ENCODE measurements around the gene MYG1.
A peak's percentile ranks its signal among the peaks of the same experiment; 100 is the strongest.

MYG1 gene

DNA sequence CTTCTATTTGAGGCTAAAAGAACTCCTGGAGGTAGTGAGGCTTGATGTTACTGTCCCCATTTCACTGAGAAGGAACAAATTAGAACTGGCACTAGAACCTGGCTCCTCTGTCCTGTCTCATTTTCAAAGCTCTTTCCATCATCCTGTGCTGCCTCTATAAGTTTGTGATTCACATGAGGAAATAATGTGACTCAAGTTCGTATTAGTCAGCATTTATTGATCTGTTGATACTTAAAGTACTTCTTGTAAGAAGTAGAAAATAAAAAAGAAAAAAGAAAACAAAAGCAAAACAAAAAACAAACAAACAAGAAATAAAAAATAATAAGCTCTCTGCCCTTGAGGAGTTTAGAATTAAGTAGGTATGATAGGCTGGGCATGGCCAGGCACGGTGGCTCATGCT, 33.7 kb upstream of the MYG1 start:
- Histone ChIP-seq H3K9me3 (ENCODE audit: control insufficient read depth in 2 of 2, low read length in 2 of 2) (no peaks in the 10 kb centered on the region), H3K27me3 (ENCODE audit: control insufficient read depth in 2 of 2, insufficient read depth in 2 of 2, low read length in 2 of 2) (no peaks in the 10 kb centered on the region), H3K4me3 (ENCODE audit: low read length in 2 of 2) (no peak overlapping the region), H3K27ac (ENCODE audit: low read depth in 2 of 2, low read length in 2 of 2) (no peak overlapping the region), H3K9ac (ENCODE audit: low read depth in 1 of 2, low read length in 2 of 2) (no peak overlapping the region), H3K36me3 (ENCODE audit: control insufficient read depth in 2 of 2, insufficient read depth in 2 of 2, low read length in 2 of 2) (no peaks in the 10 kb centered on the region), H3K4me1 (ENCODE audit: control insufficient read depth in 2 of 2, insufficient read depth in 2 of 2, low read length in 2 of 2) (peaks cover 5 to 6% of the 10 kb centered on the region in 2 donors)

- Histone ChIP-seq H3K36me3 (ENCODE audit: control insufficient read depth in 2 of 2, insufficient read depth in 2 of 2, low read length in 2 of 2) (no peaks in the 10 kb centered on the region), H3K9ac (ENCODE audit: low read depth in 1 of 2, low read length in 2 of 2) (peak overlapping the region; percentile 68 to 72), H3K9me3 (ENCODE audit: control insufficient read depth in 2 of 2, low read length in 2 of 2) (no peaks in the 10 kb centered on the region), H3K4me1 (ENCODE audit: control insufficient read depth in 2 of 2, insufficient read depth in 2 of 2, low read length in 2 of 2) (peaks cover 5 to 6% of the 10 kb centered on the region in 2 donors), H3K27ac (ENCODE audit: low read depth in 2 of 2, low read length in 2 of 2) (peak overlapping the region in 1 of 2 donors; percentile 43), H3K27me3 (ENCODE audit: control insufficient read depth in 2 of 2, insufficient read depth in 2 of 2, low read length in 2 of 2) (no peaks in the 10 kb centered on the region), H3K4me3 (ENCODE audit: low read length in 2 of 2) (peak overlapping the region; percentile 86 to 89)
These were observed 32.0 kb upstream of the MYG1 start for GRCh38 chr12:53267306-53267998.

GRCh38 chr12:53267999-53268629, 31.4 kb upstream of the MYG1 start, which contains the start of gene ESPL1:
Gene ESPL1 (plus strand): TSS chr12:53268299. CDS start chr12:53268767, 468 bp downstream.
- peak within 1 kb of the TSS; percentile 86 to 89 for H3K4me3 ChIP-seq (ENCODE audit: low read length in 2 of 2)
- H3K27ac ChIP-seq (ENCODE audit: low read depth in 2 of 2, low read length in 2 of 2): peak within 1 kb of the TSS in 1 of 2 donors; percentile 43
- H3K9ac ChIP-seq (ENCODE audit: low read depth in 1 of 2, low read length in 2 of 2): peak within 1 kb of the TSS; percentile 68 to 72

DNA sequence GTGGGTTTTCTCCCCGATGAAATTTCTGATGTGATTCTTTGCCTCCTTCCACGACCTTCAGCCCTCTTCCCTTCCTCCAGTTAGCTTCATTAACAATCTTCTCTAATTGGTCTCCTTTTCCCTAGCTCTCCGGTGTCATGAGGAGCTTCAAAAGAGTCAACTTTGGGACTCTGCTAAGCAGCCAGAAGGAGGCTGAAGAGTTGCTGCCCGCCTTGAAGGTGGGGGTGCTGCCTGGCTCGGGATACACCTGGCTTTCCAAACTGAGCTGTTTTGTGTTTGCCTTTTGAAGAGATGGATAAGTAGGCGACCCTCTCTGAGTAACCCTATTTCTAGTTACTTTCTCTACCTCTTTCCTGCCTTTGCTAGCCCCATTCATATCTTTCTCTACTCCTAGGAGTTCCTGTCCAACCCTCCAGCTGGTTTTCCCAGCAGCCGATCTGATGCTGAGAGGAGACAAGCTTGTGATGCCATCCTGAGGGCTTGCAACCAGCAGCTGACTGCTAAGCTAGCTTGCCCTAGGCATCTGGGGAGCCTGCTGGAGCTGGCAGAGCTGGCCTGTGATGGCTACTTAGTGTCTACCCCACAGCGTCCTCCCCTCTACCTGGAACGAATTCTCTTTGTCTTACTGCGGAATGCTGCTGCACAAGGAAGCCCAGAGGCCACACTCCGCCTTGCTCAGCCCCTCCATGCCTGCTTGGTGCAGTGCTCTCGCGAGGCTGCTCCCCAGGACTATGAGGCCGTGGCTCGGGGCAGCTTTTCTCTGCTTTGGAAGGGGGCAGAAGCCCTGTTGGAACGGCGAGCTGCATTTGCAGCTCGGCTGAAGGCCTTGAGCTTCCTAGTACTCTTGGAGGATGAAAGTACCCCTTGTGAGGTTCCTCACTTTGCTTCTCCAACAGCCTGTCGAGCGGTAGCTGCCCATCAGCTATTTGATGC, 30.6 kb upstream of the MYG1 start:
- peaks cover 5 to 6% of the 10 kb centered on the region in 2 donors for H3K4me1 ChIP-seq (ENCODE audit: control insufficient read depth in 2 of 2, insufficient read depth in 2 of 2, low read length in 2 of 2)
- peak overlapping the region; percentile 86 to 89 for H3K4me3 ChIP-seq (ENCODE audit: low read length in 2 of 2)
- H3K36me3 ChIP-seq (ENCODE audit: control insufficient read depth in 2 of 2, insufficient read depth in 2 of 2, low read length in 2 of 2): no peaks in the 10 kb centered on the region
- H3K27me3 ChIP-seq (ENCODE audit: control insufficient read depth in 2 of 2, insufficient read depth in 2 of 2, low read length in 2 of 2): no peaks in the 10 kb centered on the region
- peak overlapping the region; percentile 68 to 72 for H3K9ac ChIP-seq (ENCODE audit: low read depth in 1 of 2, low read length in 2 of 2)
- H3K9me3 ChIP-seq (ENCODE audit: control insufficient read depth in 2 of 2, low read length in 2 of 2): no peaks in the 10 kb centered on the region
- no peak overlapping the region for H3K27ac ChIP-seq (ENCODE audit: low read depth in 2 of 2, low read length in 2 of 2)

More at GRCh38 chr12:53267999-53268629, 31.4 kb upstream of the MYG1 start, which contains the start of gene ESPL1:
- H3K27me3 ChIP-seq (ENCODE audit: control insufficient read depth in 2 of 2, insufficient read depth in 2 of 2, low read length in 2 of 2): no peaks in the 10 kb centered on the region
- peaks cover 5 to 6% of the 10 kb centered on the region in 2 donors for H3K4me1 ChIP-seq (ENCODE audit: control insufficient read depth in 2 of 2, insufficient read depth in 2 of 2, low read length in 2 of 2)
- H3K36me3 ChIP-seq (ENCODE audit: control insufficient read depth in 2 of 2, insufficient read depth in 2 of 2, low read length in 2 of 2): no peaks in the 10 kb centered on the region
- H3K9me3 ChIP-seq (ENCODE audit: control insufficient read depth in 2 of 2, low read length in 2 of 2): no peaks in the 10 kb centered on the region

GRCh38 chr12:53274445-53274844, 25.1 kb upstream of the MYG1 start:
- H3K27me3 ChIP-seq (ENCODE audit: control insufficient read depth in 2 of 2, insufficient read depth in 2 of 2, low read length in 2 of 2): no peaks in the 10 kb centered on the region
- no peak overlapping the region for H3K27ac ChIP-seq (ENCODE audit: low read depth in 2 of 2, low read length in 2 of 2)
- no peak overlapping the region for H3K9ac ChIP-seq (ENCODE audit: low read depth in 1 of 2, low read length in 2 of 2)
- H3K4me1 ChIP-seq (ENCODE audit: control insufficient read depth in 2 of 2, insufficient read depth in 2 of 2, low read length in 2 of 2): no peaks in the 10 kb centered on the region
- H3K9me3 ChIP-seq (ENCODE audit: control insufficient read depth in 2 of 2, low read length in 2 of 2): no peaks in the 10 kb centered on the region
- peaks cover 3% of the 10 kb centered on the region in 2 donors for H3K36me3 ChIP-seq (ENCODE audit: control insufficient read depth in 2 of 2, insufficient read depth in 2 of 2, low read length in 2 of 2)
- no peak overlapping the region for H3K4me3 ChIP-seq (ENCODE audit: low read length in 2 of 2)

- H3K4me3 ChIP-seq (ENCODE audit: low read length in 2 of 2): no peak overlapping the region
- H3K9me3 ChIP-seq (ENCODE audit: control insufficient read depth in 2 of 2, low read length in 2 of 2): no peaks in the 10 kb centered on the region
- no peak overlapping the region for H3K27ac ChIP-seq (ENCODE audit: low read depth in 2 of 2, low read length in 2 of 2)
- H3K27me3 ChIP-seq (ENCODE audit: control insufficient read depth in 2 of 2, insufficient read depth in 2 of 2, low read length in 2 of 2): no peaks in the 10 kb centered on the region
- peaks cover 4% of the 10 kb centered on the region in 2 donors for H3K36me3 ChIP-seq (ENCODE audit: control insufficient read depth in 2 of 2, insufficient read depth in 2 of 2, low read length in 2 of 2)
- H3K4me1 ChIP-seq (ENCODE audit: control insufficient read depth in 2 of 2, insufficient read depth in 2 of 2, low read length in 2 of 2): no peaks in the 10 kb centered on the region
- no peak overlapping the region for H3K9ac ChIP-seq (ENCODE audit: low read depth in 1 of 2, low read length in 2 of 2)
These were observed 23.0 kb upstream of the MYG1 start for GRCh38 chr12:53276511-53276910.

DNA sequence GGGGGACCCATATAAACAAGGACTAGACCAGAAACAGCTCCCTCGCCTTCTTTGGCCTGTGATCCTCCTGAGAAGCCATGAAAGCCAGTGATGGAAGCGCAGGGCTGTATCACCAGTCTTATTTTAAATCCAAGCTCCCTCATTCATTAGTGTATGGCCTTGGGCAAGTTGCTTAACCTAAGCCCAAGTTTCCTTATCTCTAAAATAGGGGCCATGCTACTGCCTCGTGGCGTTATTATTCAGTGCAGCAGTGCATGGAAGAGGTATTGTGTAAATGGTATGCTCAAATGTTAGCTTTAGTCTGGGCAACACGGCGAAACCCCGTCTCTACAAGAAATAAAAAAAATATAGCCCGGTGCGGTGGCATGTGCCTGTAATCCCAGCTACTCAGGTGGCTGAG, 21.5 kb upstream of the MYG1 start:
- peaks cover 5 to 8% of the 10 kb centered on the region in 2 donors for H3K36me3 ChIP-seq (ENCODE audit: control insufficient read depth in 2 of 2, insufficient read depth in 2 of 2, low read length in 2 of 2)
- no peak overlapping the region for H3K9ac ChIP-seq (ENCODE audit: low read depth in 1 of 2, low read length in 2 of 2)
- H3K4me3 ChIP-seq (ENCODE audit: low read length in 2 of 2): no peak overlapping the region
- H3K27me3 ChIP-seq (ENCODE audit: control insufficient read depth in 2 of 2, insufficient read depth in 2 of 2, low read length in 2 of 2): no peaks in the 10 kb centered on the region
- H3K27ac ChIP-seq (ENCODE audit: low read depth in 2 of 2, low read length in 2 of 2): no peak overlapping the region
- H3K9me3 ChIP-seq (ENCODE audit: control insufficient read depth in 2 of 2, low read length in 2 of 2): no peaks in the 10 kb centered on the region
- H3K4me1 ChIP-seq (ENCODE audit: control insufficient read depth in 2 of 2, insufficient read depth in 2 of 2, low read length in 2 of 2): no peaks in the 10 kb centered on the region

DNA sequence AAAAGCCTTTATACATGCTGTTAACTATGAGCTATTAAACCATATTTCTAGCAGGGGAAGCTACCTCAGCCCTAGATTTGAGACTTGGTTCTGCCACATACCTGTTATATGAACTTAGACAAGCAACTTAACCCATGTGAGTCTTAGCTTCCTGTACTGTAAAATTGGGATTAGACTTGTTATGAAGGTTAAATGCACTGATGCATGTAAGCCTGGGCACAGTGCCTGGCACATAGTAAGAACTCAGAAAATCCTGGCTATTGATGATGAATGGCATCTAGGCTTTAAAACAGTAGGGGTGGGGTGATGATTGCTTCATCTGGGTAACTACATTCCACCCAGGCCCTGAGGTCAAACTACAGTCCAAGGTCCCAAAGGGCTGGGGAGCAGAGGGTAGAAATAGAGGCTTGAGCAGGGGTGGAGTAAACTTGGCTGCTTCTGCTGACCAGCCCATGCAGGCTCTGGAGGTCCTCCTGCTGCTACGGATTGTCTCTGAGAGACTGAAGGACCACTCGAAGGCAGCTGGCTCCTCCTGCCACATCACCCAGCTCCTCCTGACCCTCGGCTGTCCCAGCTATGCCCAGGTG, 20.1 kb upstream of the MYG1 start:
- Histone ChIP-seq H3K9me3 (ENCODE audit: control insufficient read depth in 2 of 2, low read length in 2 of 2) (no peaks in the 10 kb centered on the region), H3K27me3 (ENCODE audit: control insufficient read depth in 2 of 2, insufficient read depth in 2 of 2, low read length in 2 of 2) (no peaks in the 10 kb centered on the region), H3K27ac (ENCODE audit: low read depth in 2 of 2, low read length in 2 of 2) (no peak overlapping the region), H3K4me1 (ENCODE audit: control insufficient read depth in 2 of 2, insufficient read depth in 2 of 2, low read length in 2 of 2) (no peaks in the 10 kb centered on the region), H3K36me3 (ENCODE audit: control insufficient read depth in 2 of 2, insufficient read depth in 2 of 2, low read length in 2 of 2) (peaks cover 5 to 8% of the 10 kb centered on the region in 2 donors), H3K9ac (ENCODE audit: low read depth in 1 of 2, low read length in 2 of 2) (no peak overlapping the region), H3K4me3 (ENCODE audit: low read length in 2 of 2) (no peak overlapping the region)

GRCh38 chr12:53279888-53280498, 19.5 kb upstream of the MYG1 start:
- Histone ChIP-seq H3K4me3 (ENCODE audit: low read length in 2 of 2) (no peak overlapping the region), H3K4me1 (ENCODE audit: control insufficient read depth in 2 of 2, insufficient read depth in 2 of 2, low read length in 2 of 2) (no peaks in the 10 kb centered on the region), H3K36me3 (ENCODE audit: control insufficient read depth in 2 of 2, insufficient read depth in 2 of 2, low read length in 2 of 2) (peaks cover 5 to 10% of the 10 kb centered on the region in 2 donors), H3K9me3 (ENCODE audit: control insufficient read depth in 2 of 2, low read length in 2 of 2) (no peaks in the 10 kb centered on the region), H3K27me3 (ENCODE audit: control insufficient read depth in 2 of 2, insufficient read depth in 2 of 2, low read length in 2 of 2) (no peaks in the 10 kb centered on the region), H3K27ac (ENCODE audit: low read depth in 2 of 2, low read length in 2 of 2) (no peak overlapping the region), H3K9ac (ENCODE audit: low read depth in 1 of 2, low read length in 2 of 2) (no peak overlapping the region)

Measured in mucosa of rectum (tissue), 2 donors.